HT1080 (cell line): ENCODE data around the gene MYCN. TPM values are rescaled to one million over a fixed set of nuclear protein-coding genes. Genes with fewer than 3 reads are reported as not detected.

Experiments
- DNase-seq: peaks from one replicate; pipeline ENCODE4 v3.0.0-alpha.2; 2015; ENCODE audit warnings: low read depth
- total RNA-seq: library from RNA; depleted of rRNA; stranded (reverse); fragments of >200 nt; shearing (Covaris generic); gene quantifications from 2 replicates; pipeline ENCODE4 v1.2.3, GENCODE V29; 2014

Gene MYCN
- total RNA-seq, 1 experiment from 2014 or later, result not detected

GRCh38 chr2:15930589-15931318 is 9.6 kb upstream of the MYCN start:
- no peak for DNase-seq

GRCh38 chr2:15931319-15931890 is 8.9 kb upstream of the MYCN start:
- no peak for DNase-seq

- DNase-seq, result no peak
These were observed 8.4 kb upstream of the MYCN start for GRCh38 chr2:15931950-15932349.

GRCh38 chr2:15932394-15933183 is 7.8 kb upstream of the MYCN start:
- no peak for DNase-seq

- no peak for DNase-seq
These were observed 7.0 kb upstream of the MYCN start for GRCh38 chr2:15933184-15933845.

- DNase-seq, result no peak
These were observed 5.9 kb upstream of the MYCN start for GRCh38 chr2:15934291-15934945.

GRCh38 chr2:15935189-15935588 is 5.2 kb upstream of the MYCN start:
- no peak for DNase-seq

GRCh38 chr2:15935675-15936074 is 4.7 kb upstream of the MYCN start:
- DNase-seq, result no peak

GRCh38 chr2:15936277-15937104 is 3.9 kb upstream of the MYCN start:
- DNase-seq, result no peak

GRCh38 chr2:15937105-15937881 is 3.1 kb upstream of the MYCN start:
- DNase-seq, result no peak

GRCh38 chr2:15937882-15938802 is 2.2 kb upstream of the MYCN start:
- DNase-seq, result no peak

- DNase-seq, result no peak
These were observed 1.4 kb upstream of the MYCN start for GRCh38 chr2:15938803-15939555.

- peak; percentile 30 for DNase-seq
These were observed 845 bp upstream of the MYCN start for GRCh38 chr2:15939556-15939853.

- DNase-seq, result no peak
These were observed 521 bp downstream of the MYCN start for GRCh38 chr2:15940661-15941480.

GRCh38 chr2:15941481-15941850 is 1.1 kb downstream of the MYCN start:
- no peak for DNase-seq

- no peak for DNase-seq
These were observed 1.7 kb downstream of the MYCN start for GRCh38 chr2:15941871-15942710.
